ENCODE data around the gene FRYL.

GRCh38 chr4:48553720-48554119, 226.4 kb downstream of the FRYL start:
- TF ChIP-seq REST (IDR thresholded peaks at IDR 0.05; ENCODE audit: low read depth) (no peak), CREB1 (IDR thresholded peaks at IDR 0.05; ENCODE audit: low read depth) (no peak), TAF1 (IDR thresholded peaks at IDR 0.05; ENCODE audit: low read depth) (no peak), EP300 (IDR thresholded peaks at IDR 0.05; ENCODE audit: borderline replicate concordance) (no peak), RAD21 (IDR thresholded peaks at IDR 0.05; ENCODE audit: low read depth) (no peak), MAX (IDR thresholded peaks at IDR 0.05) (no peak)
